Type B pancreatic cell (in vitro differentiated cells): ENCODE results near the gene NOP9. TPM values are rescaled to one million over a fixed set of nuclear protein-coding genes. Genes with fewer than 3 reads are reported as not detected.

Source experiments
- DNase-seq: peaks from one replicate; pipeline ENCODE4 v3.0.0; 2021; ENCODE audit warnings: mixed read lengths; ENCODE audit not compliant: unreplicated experiment; ENCODE audit errors: extremely low spot score
- H3K27ac Mint-ChIP-seq: 2 replicates; pipeline ENCODE4 v1.8.0; 2021; ENCODE audit warnings: mild to moderate bottlenecking, mixed read lengths
- H3K27me3 Mint-ChIP-seq: 2 replicates; pipeline ENCODE4 v1.8.0; 2021; ENCODE audit warnings: mixed read lengths
- H3K36me3 Mint-ChIP-seq: 2 replicates; pipeline ENCODE4 v1.8.0; 2021; ENCODE audit warnings: mixed read lengths
- H3K4me1 Mint-ChIP-seq: one replicate; pipeline ENCODE4 v1.8.0; 2021; ENCODE audit warnings: mixed read lengths; ENCODE audit not compliant: unreplicated experiment
- H3K4me3 Mint-ChIP-seq: 2 replicates; pipeline ENCODE4 v1.8.0; 2021; ENCODE audit warnings: mild to moderate bottlenecking, mixed read lengths
- H3K9me3 Mint-ChIP-seq: 2 replicates; pipeline ENCODE4 v1.8.0; 2021; ENCODE audit warnings: mixed read lengths
- CTCF ChIP-seq: fragments of 200-600 bp; sonication (generic); conservative IDR thresholded peaks from 2 replicates; pipeline ENCODE4 v1.5.0; 2021; ENCODE audit warnings: antibody characterized with exemption, mild to moderate bottlenecking
- total RNA-seq: library from RNA; stranded (reverse); gene quantifications from 2 replicates; pipeline ENCODE4 v1.2.1, GENCODE V29; 2021; ENCODE audit warnings: low replicate concordance

Gene NOP9
- total RNA-seq, 1 donor from 2014 or later = 33.9 TPM

- peak; percentile 78 for TF ChIP-seq CTCF
- Mint-ChIP-seq H3K4me1 (peaks cover 12% of the 10 kb centered on the region), H3K4me3 (peak within 1 kb of the TSS; percentile 94)
Observed at GRCh38 chr14:24271134-24271833, 28.4 kb upstream of the NOP9 start, which contains the start of gene RABGGTA. TSS of gene RABGGTA (minus strand) at chr14:24271597. CDS start at chr14:24271115, 482 bp downstream.

GRCh38 chr14:24271834-24272263 lies 27.8 kb upstream of the NOP9 start:
- DNase-seq = no peak
- TF ChIP-seq CTCF = no peak
- peaks cover 12% of the 10 kb centered on the region for H3K4me1 Mint-ChIP-seq
- H3K27ac Mint-ChIP-seq = peak overlapping the region; percentile 79
- H3K27me3 Mint-ChIP-seq = no peaks in the 10 kb centered on the region
- H3K4me3 Mint-ChIP-seq = peak overlapping the region; percentile 94
- H3K36me3 Mint-ChIP-seq = peaks cover 5% of the 10 kb centered on the region
- H3K9me3 Mint-ChIP-seq = no peaks in the 10 kb centered on the region

More at GRCh38 chr14:24271134-24271833, 28.4 kb upstream of the NOP9 start, which contains the start of gene RABGGTA:
- Mint-ChIP-seq H3K27ac (peak within 1 kb of the TSS; percentile 79), H3K9me3 (no peaks in the 10 kb centered on the region), H3K27me3 (no peaks in the 10 kb centered on the region), H3K36me3 (peaks cover 4% of the 10 kb centered on the region)
- DNase-seq = peak; percentile 90

GRCh38 chr14:24272467-24272866 lies 27.2 kb upstream of the NOP9 start:
- no peak for TF ChIP-seq CTCF
- Mint-ChIP-seq H3K4me1 (peaks cover 12% of the 10 kb centered on the region), H3K36me3 (peaks cover 5% of the 10 kb centered on the region), H3K9me3 (no peaks in the 10 kb centered on the region), H3K4me3 (peak overlapping the region; percentile 94), H3K27ac (peak overlapping the region; percentile 48), H3K27me3 (no peaks in the 10 kb centered on the region)
- DNase-seq = no peak

- no peak for DNase-seq
- Mint-ChIP-seq H3K9me3 (no peaks in the 10 kb centered on the region), H3K27me3 (no peaks in the 10 kb centered on the region), H3K27ac (peak overlapping the region; percentile 6), H3K4me3 (peak overlapping the region; percentile 79), H3K36me3 (peaks cover 5% of the 10 kb centered on the region), H3K4me1 (peaks cover 12% of the 10 kb centered on the region)
- TF ChIP-seq CTCF = no peak
Observed at GRCh38 chr14:24273422-24273998, 26.1 kb upstream of the NOP9 start.

- Mint-ChIP-seq H3K4me1 (peaks cover 12% of the 10 kb centered on the region), H3K36me3 (peaks cover 5% of the 10 kb centered on the region), H3K4me3 (no peak overlapping the region), H3K27ac (peak overlapping the region; percentile 6), H3K9me3 (no peaks in the 10 kb centered on the region), H3K27me3 (no peaks in the 10 kb centered on the region)
- TF ChIP-seq CTCF = no peak
- no peak for DNase-seq
Observed at GRCh38 chr14:24274101-24274543, 25.5 kb upstream of the NOP9 start.
